H9 (cell line): ENCODE measurements around the gene RPL34. TPM values are rescaled to one million over a fixed set of nuclear protein-coding genes. Genes with fewer than 3 reads are reported as not detected.

Experiments used
- DNase-seq: peaks from one replicate; pipeline ENCODE4 v3.0.0-alpha.2; 2017
- H2AFZ ChIP-seq: one replicate; pipeline ENCODE4 v1.6.1; 2013; ENCODE audit warnings: mild to moderate bottlenecking, low read length, control low read depth, moderate library complexity
- H2AK5ac ChIP-seq: 2 replicates; pipeline ENCODE4 v1.6.1; 2013; ENCODE audit warnings: low read length, control low read depth, mixed read lengths; ENCODE audit not compliant: insufficient read length
- H2BK120ac ChIP-seq: one replicate; pipeline ENCODE4 v1.6.1; 2013; ENCODE audit warnings: low read depth, mild to moderate bottlenecking, low read length, control low read depth, inconsistent platforms; ENCODE audit not compliant: poor library complexity, severe bottlenecking
- H2BK12ac ChIP-seq: 2 replicates; pipeline ENCODE4 v1.6.1; 2013; ENCODE audit warnings: low read length, control low read depth, mixed read lengths, low read depth; ENCODE audit not compliant: insufficient read length
- H2BK15ac ChIP-seq: 2 replicates; pipeline ENCODE4 v1.6.1; 2013; ENCODE audit warnings: low read depth, low read length, control low read depth
- H2BK20ac ChIP-seq: one replicate; pipeline ENCODE4 v1.6.1; 2013; ENCODE audit warnings: low read depth, mild to moderate bottlenecking, low read length, control low read depth, inconsistent platforms; ENCODE audit not compliant: poor library complexity, severe bottlenecking
- H2BK5ac ChIP-seq: 2 replicates; pipeline ENCODE4 v1.6.1; 2013; ENCODE audit warnings: low read length, control low read depth, mixed read lengths; ENCODE audit not compliant: insufficient read length
- H3K14ac ChIP-seq: 2 replicates; pipeline ENCODE4 v1.6.1; 2013; ENCODE audit warnings: low read length, control low read depth; ENCODE audit not compliant: insufficient read depth
- H3K18ac ChIP-seq: 2 replicates; pipeline ENCODE4 v1.6.1; 2013; ENCODE audit warnings: low read depth, mild to moderate bottlenecking, mixed read lengths, low read length, control low read depth; ENCODE audit not compliant: insufficient read length
- H3K23ac ChIP-seq: 2 replicates; pipeline ENCODE4 v1.6.1; 2013; ENCODE audit warnings: low read length, control low read depth, mixed read lengths, low read depth; ENCODE audit not compliant: insufficient read length
- H3K23me2 ChIP-seq: 2 replicates; pipeline ENCODE4 v1.6.1; 2013; ENCODE audit warnings: low read depth, mild to moderate bottlenecking, mixed read lengths, low read length, control low read depth; ENCODE audit not compliant: insufficient read length, poor library complexity, severe bottlenecking
- H3K27ac ChIP-seq: 2 replicates; pipeline ENCODE4 v1.5.1; 2013; ENCODE audit warnings: low read length, control low read depth, mixed read lengths, low read depth; ENCODE audit not compliant: insufficient read length
- H3K27me3 ChIP-seq: 2 replicates; pipeline ENCODE4 v1.6.1; 2013; ENCODE audit warnings: low read length, control low read depth, inconsistent platforms; ENCODE audit not compliant: insufficient read depth
- H3K4ac ChIP-seq: 2 replicates; pipeline ENCODE4 v1.6.1; 2013; ENCODE audit warnings: low read depth, mild to moderate bottlenecking, control low read depth, inconsistent platforms, low read length, moderate library complexity
- H3K4me1 ChIP-seq: 2 replicates; pipeline ENCODE4 v1.6.1; 2013; ENCODE audit warnings: low read length, control low read depth, inconsistent platforms; ENCODE audit not compliant: insufficient read depth
- H3K4me2 ChIP-seq: 2 replicates; pipeline ENCODE4 v1.6.1; 2013; ENCODE audit warnings: low read length, control low read depth, mixed read lengths; ENCODE audit not compliant: insufficient read length, insufficient read depth
- H3K56ac ChIP-seq: 2 replicates; pipeline ENCODE4 v1.6.1; 2013; ENCODE audit warnings: low read depth, mild to moderate bottlenecking, mixed read lengths, low read length, control low read depth; ENCODE audit not compliant: insufficient read length
- H3K79me1 ChIP-seq: 2 replicates; pipeline ENCODE4 v1.6.1; 2013; ENCODE audit warnings: low read depth, mild to moderate bottlenecking, moderate library complexity, low read length, control low read depth, inconsistent platforms; ENCODE audit not compliant: insufficient read depth, poor library complexity, severe bottlenecking
- H3K79me2 ChIP-seq: 2 replicates; pipeline ENCODE4 v1.6.1; 2013; ENCODE audit warnings: low read length, control low read depth, inconsistent platforms; ENCODE audit not compliant: insufficient read depth
- H3K9ac ChIP-seq: 2 replicates; pipeline ENCODE4 v1.6.1; 2013; ENCODE audit warnings: low read length, control low read depth, mixed read lengths; ENCODE audit not compliant: insufficient read length; ENCODE audit errors: extremely low read depth
- H3K9me3 ChIP-seq: one replicate; pipeline ENCODE4 v1.6.1; 2013; ENCODE audit warnings: low read depth, low read length, inconsistent platforms; ENCODE audit not compliant: control insufficient read depth
- H3T11ph ChIP-seq: one replicate; pipeline ENCODE4 v1.6.1; 2013; ENCODE audit warnings: mild to moderate bottlenecking, low read length, control low read depth, inconsistent platforms
- H4K20me1 ChIP-seq: one replicate; pipeline ENCODE4 v1.6.1; 2013; ENCODE audit not compliant: control insufficient read depth, insufficient read length, insufficient read depth
- H4K5ac ChIP-seq: 2 replicates; pipeline ENCODE4 v1.6.1; 2013; ENCODE audit warnings: low read depth, mild to moderate bottlenecking, mixed read lengths, low read length, control low read depth; ENCODE audit not compliant: insufficient read length
- H4K8ac ChIP-seq: replicated peaks from 2 replicates; pipeline ENCODE4 v1.6.1; 2013; ENCODE audit warnings: low read length, control low read depth, mixed read lengths, low read depth; ENCODE audit not compliant: insufficient read length
- H4K91ac ChIP-seq: 2 replicates; pipeline ENCODE4 v1.6.1; 2013; ENCODE audit warnings: low read depth, mild to moderate bottlenecking, moderate library complexity, mixed read lengths, low read length, control low read depth; ENCODE audit not compliant: insufficient read length
- H3K27ac Mint-ChIP-seq, 3 experiments: 2 replicates in 2 of 3; 3 replicates in 1 of 3; pipeline ENCODE4 v1.8.0; 2020 to 2021; ENCODE audit warnings: mixed read lengths in 3 of 3, mild to moderate bottlenecking in 1 of 3, moderate library complexity in 1 of 3
- H3K27me3 Mint-ChIP-seq: 2 replicates; pipeline ENCODE4 v1.8.0; 2021; ENCODE audit warnings: low read depth, mild to moderate bottlenecking, moderate library complexity, mixed read lengths
- H3K36me3 Mint-ChIP-seq, 3 experiments: 2 replicates in 2 of 3; 3 replicates in 1 of 3; pipeline ENCODE4 v1.8.0; 2020 to 2021; ENCODE audit warnings: low read depth in 3 of 3, mixed read lengths in 3 of 3; ENCODE audit not compliant: insufficient read depth in 1 of 3
- H3K4me1 Mint-ChIP-seq, 2 experiments: 2 replicates each; pipeline ENCODE4 v1.8.0; 2020; ENCODE audit warnings: mixed read lengths in 2 of 2
- H3K4me3 Mint-ChIP-seq, 2 experiments: 2 replicates in 1 of 2; 3 replicates in 1 of 2; pipeline ENCODE4 v1.8.0; 2020 to 2021; ENCODE audit warnings: mild to moderate bottlenecking in 2 of 2, mixed read lengths in 2 of 2, moderate library complexity in 1 of 2
- H3K9me3 Mint-ChIP-seq, 2 experiments: 2 replicates in 1 of 2; 3 replicates in 1 of 2; pipeline ENCODE4 v1.8.0; 2020; ENCODE audit warnings: mild to moderate bottlenecking in 2 of 2, mixed read lengths in 2 of 2, moderate library complexity in 1 of 2
- CTCF ChIP-seq: fragments of 200-600 bp; sonication (generic); conservative IDR thresholded peaks from 3 replicates; pipeline ENCODE4 v1.8.0; 2021; ENCODE audit warnings: antibody characterized with exemption, mild to moderate bottlenecking
- WGBS: extraction: QIAGEN DNeasy Blood & Tissue Kit; methylation state at CpG from one replicate; pipeline ENCODE4 v1.1.7; 2013; ENCODE audit warnings: missing lambda C conversion rate, low lambda C conversion rate, mixed read lengths; ENCODE audit not compliant: insufficient read length; ENCODE audit errors: extremely low coverage; 5-methylcytosine and 5-hydroxymethylcytosine counted together
- total RNA-seq: library from RNA; stranded (reverse); gene quantifications from 2 replicates; pipeline ENCODE4 v1.2.1, GENCODE V29; 2021

The RPL34 gene
- total RNA-seq, 1 experiment from 2014 or later: 1,375 TPM

GRCh38 chr4:108586778-108587177 is 33.6 kb upstream of the RPL34 start:
- Histone ChIP-seq H3K4ac (no peak overlapping the region), H3K23me2 (no peaks in the 10 kb centered on the region), H3K56ac (no peak overlapping the region), H3K4me1 (no peaks in the 10 kb centered on the region), H2BK120ac (no peak overlapping the region), H4K8ac (no peak overlapping the region), H3T11ph (no peak overlapping the region), H4K5ac (no peak overlapping the region), H2BK15ac (no peak overlapping the region), H3K18ac (no peak overlapping the region), H2AFZ (no peak overlapping the region), H3K14ac (no peak overlapping the region), H3K27ac (no peak overlapping the region), H4K20me1 (no peaks in the 10 kb centered on the region), H3K9me3 (no peaks in the 10 kb centered on the region), H4K91ac (no peak overlapping the region), H2AK5ac (no peak overlapping the region), H3K27me3 (peaks cover 2% of the 10 kb centered on the region; the same call in 1 of the 2 replicates), H2BK12ac (no peak overlapping the region), H3K23ac (no peak overlapping the region), H3K4me2 (no peak overlapping the region), H3K79me1 (no peaks in the 10 kb centered on the region), H2BK5ac (no peak overlapping the region), H2BK20ac (no peak overlapping the region), H3K79me2 (no peaks in the 10 kb centered on the region), H3K9ac (no peak overlapping the region)
- peaks cover 44% of the 10 kb centered on the region for H3K27me3 Mint-ChIP-seq
- no peaks in the 10 kb centered on the region; a peak in 1 of 5 replicates for H3K9me3 Mint-ChIP-seq
- no peaks in the 10 kb centered on the region for H3K36me3 Mint-ChIP-seq
- H3K27ac Mint-ChIP-seq: no peak overlapping the region
- TF ChIP-seq CTCF: no peak
- DNase-seq: no peak
- H3K4me3 Mint-ChIP-seq: no peak overlapping the region
- peaks cover 0 to 19% of the 10 kb centered on the region in 2 experiments; a peak in 1 of 4 replicates for H3K4me1 Mint-ChIP-seq
- no CpG with 5 or more reads among the region's 3 CpGs for WGBS
